Sigmoid colon (tissue), 4 donors: ENCODE data around the gene DUSP21.

ENCODE experiments used
- EP300 ChIP-seq, 4 donors: sonication (generic); formaldehyde crosslinking; IDR thresholded peaks; one replicate each; pipeline ENCODE4 v1.6.1; 2017; ENCODE audit warnings: antibody characterized with exemption in 4 of 4
- POLR2A ChIP-seq, 2 donors: fragments of 450-650 bp; IDR thresholded peaks; one replicate each; pipeline ENCODE4 v1.6.1; 2016; ENCODE audit warnings: antibody characterized with exemption in 2 of 2, mild to moderate bottlenecking in 2 of 2, moderate library complexity in 2 of 2
- TF ChIP-seq, protein P1 (sequence below), 4 experiments: fragments of 450-650 bp in 3 of 4; fragments of 200-600 bp in 1 of 4; IDR thresholded peaks; one replicate each; pipeline ENCODE4 v1.5.1; 2016 to 2019; ENCODE audit warnings: antibody characterized with exemption in 4 of 4, mild to moderate bottlenecking in 3 of 4, moderate library complexity in 2 of 4

DNA sequence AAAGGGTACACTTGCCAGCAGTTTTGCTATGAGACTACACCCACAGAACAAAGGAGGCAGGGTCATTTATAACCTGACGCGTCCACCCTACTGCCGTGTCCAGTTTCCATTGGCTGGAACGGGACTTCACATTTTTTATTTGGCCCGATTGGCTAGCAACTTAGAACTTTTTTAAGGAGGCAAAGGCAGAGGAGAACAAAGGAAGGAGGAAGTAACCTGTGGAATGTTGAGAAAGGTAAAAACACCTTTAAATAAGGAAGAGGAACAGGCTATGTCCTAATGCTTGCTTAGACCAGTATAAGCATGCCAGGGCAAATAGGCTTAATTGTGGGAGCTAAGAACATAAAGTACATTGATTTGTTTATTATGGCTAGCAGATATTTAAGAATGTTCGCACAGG is 47.8 kb downstream of the DUSP21 start:
- TF ChIP-seq, protein P1, sequence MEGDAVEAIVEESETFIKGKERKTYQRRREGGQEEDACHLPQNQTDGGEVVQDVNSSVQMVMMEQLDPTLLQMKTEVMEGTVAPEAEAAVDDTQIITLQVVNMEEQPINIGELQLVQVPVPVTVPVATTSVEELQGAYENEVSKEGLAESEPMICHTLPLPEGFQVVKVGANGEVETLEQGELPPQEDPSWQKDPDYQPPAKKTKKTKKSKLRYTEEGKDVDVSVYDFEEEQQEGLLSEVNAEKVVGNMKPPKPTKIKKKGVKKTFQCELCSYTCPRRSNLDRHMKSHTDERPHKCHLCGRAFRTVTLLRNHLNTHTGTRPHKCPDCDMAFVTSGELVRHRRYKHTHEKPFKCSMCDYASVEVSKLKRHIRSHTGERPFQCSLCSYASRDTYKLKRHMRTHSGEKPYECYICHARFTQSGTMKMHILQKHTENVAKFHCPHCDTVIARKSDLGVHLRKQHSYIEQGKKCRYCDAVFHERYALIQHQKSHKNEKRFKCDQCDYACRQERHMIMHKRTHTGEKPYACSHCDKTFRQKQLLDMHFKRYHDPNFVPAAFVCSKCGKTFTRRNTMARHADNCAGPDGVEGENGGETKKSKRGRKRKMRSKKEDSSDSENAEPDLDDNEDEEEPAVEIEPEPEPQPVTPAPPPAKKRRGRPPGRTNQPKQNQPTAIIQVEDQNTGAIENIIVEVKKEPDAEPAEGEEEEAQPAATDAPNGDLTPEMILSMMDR (IDR thresholded peaks at IDR 0.05) = no peak
- TF ChIP-seq EP300 (IDR thresholded peaks at IDR 0.05) (no peak), POLR2A (IDR thresholded peaks at IDR 0.05) (no peak)
